Measurements from ENCODE around the gene ATP1A4.

Gene ATP1A4

DNA sequence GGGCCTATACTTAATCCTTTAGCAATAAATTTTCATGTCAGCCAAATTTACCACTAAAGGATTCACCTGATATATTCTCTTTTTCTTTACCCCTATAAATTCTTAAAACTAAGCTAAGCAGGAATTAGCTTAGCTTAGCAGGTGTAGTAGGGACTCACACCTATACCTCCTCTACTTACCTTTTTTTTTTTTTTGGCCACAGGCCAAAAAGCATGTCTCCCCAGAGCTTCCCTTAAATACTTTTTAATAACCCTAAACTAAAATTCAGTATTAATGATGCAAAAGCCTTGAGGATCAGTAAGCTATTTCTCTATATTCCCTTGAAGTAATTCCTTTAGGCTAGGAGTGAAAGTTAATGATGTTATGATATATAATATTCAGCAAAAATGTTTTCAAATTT lies 77.0 kb downstream of the ATP1A4 start:
- no peak for DNase-seq (ENCODE audit: low read depth)

DNA sequence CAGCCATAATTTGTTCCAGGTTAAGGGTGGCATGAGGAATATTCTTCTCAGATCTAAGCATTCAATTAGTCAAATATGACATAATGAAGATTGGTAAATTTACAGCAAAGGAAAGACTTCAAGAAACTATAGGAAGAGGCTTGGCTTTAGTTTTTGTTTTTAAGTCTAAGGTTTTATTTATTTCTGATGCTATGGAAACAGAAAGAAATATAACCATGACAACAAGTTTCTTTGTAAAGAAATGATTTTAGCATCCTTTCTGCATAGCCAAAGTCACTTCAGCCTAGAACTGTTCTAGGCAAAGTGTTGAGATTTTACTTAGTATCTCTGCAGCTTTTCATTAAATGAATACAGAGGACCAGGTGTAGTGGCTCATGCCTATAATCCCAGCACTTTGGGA lies 81.5 kb downstream of the ATP1A4 start:
- DNase-seq (ENCODE audit: low read depth) = no peak
